ENCODE data around the gene ATP8A2.

The ATP8A2 gene

GRCh38 chr13:25518441-25518840 is 146.7 kb downstream of the ATP8A2 start:
- H3K4me1 ChIP-seq (ENCODE audit: low read length), result no peaks in the 10 kb centered on the region
- TF ChIP-seq CTCF (IDR thresholded peaks at IDR 0.05; ENCODE audit: low read length), result no peak
- no peak for TF ChIP-seq EZH2 (optimal IDR thresholded peaks at IDR 0.05; ENCODE audit: low read depth, low read length)
- TF ChIP-seq EZH2phosphoT487 (IDR thresholded peaks at IDR 0.05; ENCODE audit: low read length), result no peak
- no peak overlapping the region for H3K4me2 ChIP-seq (ENCODE audit: low read depth, low read length)
- no peak overlapping the region for H2AFZ ChIP-seq (ENCODE audit: low read length)
- no peaks in the 10 kb centered on the region for H3F3A ChIP-seq (ENCODE audit: insufficient read depth, low read length)
- no peaks in the 10 kb centered on the region for H3K36me3 ChIP-seq (replicated peaks; ENCODE audit: insufficient read depth, low read length)
- no peak for DNase-seq
- H3K27me3 ChIP-seq (replicated peaks; ENCODE audit: insufficient read depth, low read length), result no peaks in the 10 kb centered on the region
- no peak overlapping the region for H3K4me3 ChIP-seq (ENCODE audit: low read length)
- no peak overlapping the region for H3K9ac ChIP-seq (ENCODE audit: low read length)
- H3K9me3 ChIP-seq (replicated peaks; ENCODE audit: insufficient read depth, low read length), result no peaks in the 10 kb centered on the region
- no peaks in the 10 kb centered on the region for H3K79me2 ChIP-seq (ENCODE audit: low read length)
- no peak overlapping the region for H3K27ac ChIP-seq (ENCODE audit: low read length)
- H3K9me2 ChIP-seq (replicated peaks; ENCODE audit: insufficient read depth, low read length), result no peaks in the 10 kb centered on the region
- H4K20me1 ChIP-seq (ENCODE audit: insufficient read depth, low read length), result no peaks in the 10 kb centered on the region

GRCh38 chr13:25525884-25526283 is 154.1 kb downstream of the ATP8A2 start:
- DNase-seq, result no peak

GRCh38 chr13:25528266-25528665 is 156.5 kb downstream of the ATP8A2 start:
- no peak overlapping the region for H3K4me2 ChIP-seq (ENCODE audit: low read depth, low read length)
- no peak for DNase-seq
- no peak overlapping the region for H2AFZ ChIP-seq (ENCODE audit: low read length)
- no peaks in the 10 kb centered on the region for H3K79me2 ChIP-seq (ENCODE audit: low read length)
- H3K4me1 ChIP-seq (ENCODE audit: low read length), result 0 out of 2 replicates have a peak, but pooled peaks cover 3% of the 10 kb centered on the region
- TF ChIP-seq EZH2 (optimal IDR thresholded peaks at IDR 0.05; ENCODE audit: low read depth, low read length) (no peak), CTCF (IDR thresholded peaks at IDR 0.05; ENCODE audit: low read length) (no peak), EZH2phosphoT487 (IDR thresholded peaks at IDR 0.05; ENCODE audit: low read length) (no peak)
- no peaks in the 10 kb centered on the region for H3K27me3 ChIP-seq (replicated peaks; ENCODE audit: insufficient read depth, low read length)
- no peak overlapping the region for H3K27ac ChIP-seq (ENCODE audit: low read length)
- no peak overlapping the region for H3K9ac ChIP-seq (ENCODE audit: low read length)
- H3F3A ChIP-seq (ENCODE audit: insufficient read depth, low read length), result no peaks in the 10 kb centered on the region
- H3K9me2 ChIP-seq (replicated peaks; ENCODE audit: insufficient read depth, low read length), result no peaks in the 10 kb centered on the region
- no peaks in the 10 kb centered on the region for H3K36me3 ChIP-seq (replicated peaks; ENCODE audit: insufficient read depth, low read length)
- H4K20me1 ChIP-seq (ENCODE audit: insufficient read depth, low read length), result no peaks in the 10 kb centered on the region
- H3K9me3 ChIP-seq (replicated peaks; ENCODE audit: insufficient read depth, low read length), result no peaks in the 10 kb centered on the region
- no peak overlapping the region for H3K4me3 ChIP-seq (ENCODE audit: low read length)

More at GRCh38 chr13:25525884-25526283, 154.1 kb downstream of the ATP8A2 start:
- Histone ChIP-seq H3K36me3 (replicated peaks; ENCODE audit: insufficient read depth, low read length) (no peaks in the 10 kb centered on the region), H3K9me2 (replicated peaks; ENCODE audit: insufficient read depth, low read length) (no peaks in the 10 kb centered on the region), H4K20me1 (ENCODE audit: insufficient read depth, low read length) (no peaks in the 10 kb centered on the region), H3K9ac (ENCODE audit: low read length) (no peak overlapping the region), H3K9me3 (replicated peaks; ENCODE audit: insufficient read depth, low read length) (no peaks in the 10 kb centered on the region), H3K4me2 (ENCODE audit: low read depth, low read length) (no peak overlapping the region), H3F3A (ENCODE audit: insufficient read depth, low read length) (no peaks in the 10 kb centered on the region), H3K4me1 (ENCODE audit: low read length) (0 out of 2 replicates have a peak, but pooled peaks cover 3% of the 10 kb centered on the region), H3K4me3 (ENCODE audit: low read length) (no peak overlapping the region), H3K27me3 (replicated peaks; ENCODE audit: insufficient read depth, low read length) (no peaks in the 10 kb centered on the region), H2AFZ (ENCODE audit: low read length) (no peak overlapping the region), H3K27ac (ENCODE audit: low read length) (peak overlapping the region; percentile 22; the same call in 1 of the 2 replicates), H3K79me2 (ENCODE audit: low read length) (no peaks in the 10 kb centered on the region)
- TF ChIP-seq EZH2 (optimal IDR thresholded peaks at IDR 0.05; ENCODE audit: low read depth, low read length), result no peak
- no peak for TF ChIP-seq CTCF (IDR thresholded peaks at IDR 0.05; ENCODE audit: low read length)
- TF ChIP-seq EZH2phosphoT487 (IDR thresholded peaks at IDR 0.05; ENCODE audit: low read length), result no peak

All from MM.1S (cell line).